Choroid plexus epithelial cell (primary cell): ENCODE measurements around the gene PPP6R2.

ENCODE experiments used
- DNase-seq: peaks from one replicate; pipeline ENCODE4 v3.0.0-alpha.2; 2010; ENCODE audit warnings: low read depth
- H3K4me3 ChIP-seq: 2 replicates; pipeline ENCODE4 v1.5.1; 2011; ENCODE audit warnings: low read depth, mild to moderate bottlenecking, control low read depth, low read length, moderate library complexity
- TF ChIP-seq, protein P1 (sequence below): conservative IDR thresholded peaks from 2 replicates; pipeline ENCODE4 v1.5.1; 2011; ENCODE audit warnings: low read depth, mild to moderate bottlenecking, control low read depth, inconsistent platforms, low read length, moderate library complexity

Gene PPP6R2

DNA sequence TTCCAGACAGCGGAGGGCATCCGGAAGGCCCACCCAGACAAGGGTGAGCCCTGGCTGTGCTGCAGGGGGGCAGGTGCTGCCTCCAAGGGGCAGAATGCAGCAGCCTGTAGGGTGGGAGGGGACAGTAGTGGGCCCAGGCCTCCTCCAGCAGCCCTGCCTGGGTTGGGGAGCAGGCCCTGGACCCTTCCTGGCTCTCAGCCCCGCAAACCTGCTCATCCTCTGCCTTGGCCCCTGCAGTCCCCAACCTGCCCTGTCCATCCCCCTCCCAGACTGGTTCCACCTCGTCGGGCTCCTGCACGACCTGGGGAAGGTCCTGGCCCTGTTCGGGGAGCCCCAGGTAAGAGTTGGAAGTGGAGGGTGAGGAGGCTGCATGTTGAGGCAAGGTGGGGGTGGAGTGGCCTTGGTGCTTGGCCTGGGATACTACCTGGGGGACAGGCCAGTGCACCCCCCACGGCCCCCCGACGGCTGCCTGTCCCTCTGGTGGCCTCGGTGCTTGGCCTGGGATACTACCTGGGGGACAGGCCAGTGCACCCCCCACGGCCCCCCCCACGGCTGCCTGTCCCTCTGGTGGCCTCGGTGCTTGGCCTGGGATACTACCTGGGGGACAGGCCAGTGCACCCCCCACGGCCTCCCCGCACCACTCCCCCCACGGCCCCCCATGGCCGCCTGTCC lies 145.0 kb downstream of the PPP6R2 start:
- no peak for DNase-seq
- no peak overlapping the region for H3K4me3 ChIP-seq
- TF ChIP-seq, protein P1, sequence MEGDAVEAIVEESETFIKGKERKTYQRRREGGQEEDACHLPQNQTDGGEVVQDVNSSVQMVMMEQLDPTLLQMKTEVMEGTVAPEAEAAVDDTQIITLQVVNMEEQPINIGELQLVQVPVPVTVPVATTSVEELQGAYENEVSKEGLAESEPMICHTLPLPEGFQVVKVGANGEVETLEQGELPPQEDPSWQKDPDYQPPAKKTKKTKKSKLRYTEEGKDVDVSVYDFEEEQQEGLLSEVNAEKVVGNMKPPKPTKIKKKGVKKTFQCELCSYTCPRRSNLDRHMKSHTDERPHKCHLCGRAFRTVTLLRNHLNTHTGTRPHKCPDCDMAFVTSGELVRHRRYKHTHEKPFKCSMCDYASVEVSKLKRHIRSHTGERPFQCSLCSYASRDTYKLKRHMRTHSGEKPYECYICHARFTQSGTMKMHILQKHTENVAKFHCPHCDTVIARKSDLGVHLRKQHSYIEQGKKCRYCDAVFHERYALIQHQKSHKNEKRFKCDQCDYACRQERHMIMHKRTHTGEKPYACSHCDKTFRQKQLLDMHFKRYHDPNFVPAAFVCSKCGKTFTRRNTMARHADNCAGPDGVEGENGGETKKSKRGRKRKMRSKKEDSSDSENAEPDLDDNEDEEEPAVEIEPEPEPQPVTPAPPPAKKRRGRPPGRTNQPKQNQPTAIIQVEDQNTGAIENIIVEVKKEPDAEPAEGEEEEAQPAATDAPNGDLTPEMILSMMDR = no peak

GRCh38 chr22:50488886-50489285 lies 145.8 kb downstream of the PPP6R2 start:
- DNase-seq = no peak
- H3K4me3 ChIP-seq = no peak overlapping the region
- TF ChIP-seq, protein P1 = no peak

GRCh38 chr22:50489363-50490243 lies 146.5 kb downstream of the PPP6R2 start:
- TF ChIP-seq, protein P1 = no peak
- no peak for DNase-seq
- H3K4me3 ChIP-seq = no peak overlapping the region

- DNase-seq = no peak
- TF ChIP-seq, protein P1 = no peak
- no peak overlapping the region for H3K4me3 ChIP-seq
Measured at GRCh38 chr22:50490531-50491308, 147.6 kb downstream of the PPP6R2 start.
